GM23248 (cell line): ENCODE results near the gene GPR176.

Experiments used
- EZH2 ChIP-seq: fragments of 200-600 bp; sonication (generic); IDR thresholded peaks from 2 replicates; pipeline ENCODE4 v1.6.1; 2018; ENCODE audit warnings: antibody characterized with exemption, mild to moderate bottlenecking; ENCODE audit not compliant: insufficient read depth, poor library complexity, severe bottlenecking
- EZH2phosphoT487 ChIP-seq: fragments of 200-600 bp; sonication (generic); IDR thresholded peaks from 2 replicates; pipeline ENCODE4 v1.6.1; 2018; ENCODE audit warnings: antibody characterized with exemption, moderate library complexity, mild to moderate bottlenecking, low read depth; ENCODE audit not compliant: insufficient read depth

DNA sequence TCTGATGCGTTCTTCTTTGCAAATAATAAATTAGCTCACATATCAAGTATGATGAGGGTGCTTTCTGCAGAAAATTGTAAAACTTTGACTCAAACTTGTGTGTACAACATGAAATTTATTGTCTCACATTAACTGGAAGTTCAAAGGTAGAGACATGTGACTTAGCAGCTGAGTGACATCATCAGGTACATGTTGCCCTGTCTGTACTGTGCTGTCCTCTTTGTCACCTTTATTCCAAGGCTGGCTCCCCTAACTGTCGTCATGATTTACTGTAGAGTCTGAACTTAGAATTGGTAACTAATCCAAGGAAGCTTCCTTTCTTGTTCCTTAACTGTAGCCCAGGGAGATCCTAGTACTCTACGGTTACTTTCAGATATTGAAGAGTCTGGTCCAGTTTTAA is 125.1 kb downstream of the GPR176 start:
- TF ChIP-seq EZH2phosphoT487 (no peak), EZH2 (no peak)
